ENCODE measurements around the gene PARG. TPM values are rescaled to one million over a fixed set of nuclear protein-coding genes. Genes with fewer than 3 reads are reported as not detected.

The PARG gene
- total and polyA plus RNA-seq, 9 of the 15 experiments (the other 6 are each of a cell fraction or from before 2014, with no cell fraction given), result 8.5 to 49.9 (median 28.8) TPM

DNA sequence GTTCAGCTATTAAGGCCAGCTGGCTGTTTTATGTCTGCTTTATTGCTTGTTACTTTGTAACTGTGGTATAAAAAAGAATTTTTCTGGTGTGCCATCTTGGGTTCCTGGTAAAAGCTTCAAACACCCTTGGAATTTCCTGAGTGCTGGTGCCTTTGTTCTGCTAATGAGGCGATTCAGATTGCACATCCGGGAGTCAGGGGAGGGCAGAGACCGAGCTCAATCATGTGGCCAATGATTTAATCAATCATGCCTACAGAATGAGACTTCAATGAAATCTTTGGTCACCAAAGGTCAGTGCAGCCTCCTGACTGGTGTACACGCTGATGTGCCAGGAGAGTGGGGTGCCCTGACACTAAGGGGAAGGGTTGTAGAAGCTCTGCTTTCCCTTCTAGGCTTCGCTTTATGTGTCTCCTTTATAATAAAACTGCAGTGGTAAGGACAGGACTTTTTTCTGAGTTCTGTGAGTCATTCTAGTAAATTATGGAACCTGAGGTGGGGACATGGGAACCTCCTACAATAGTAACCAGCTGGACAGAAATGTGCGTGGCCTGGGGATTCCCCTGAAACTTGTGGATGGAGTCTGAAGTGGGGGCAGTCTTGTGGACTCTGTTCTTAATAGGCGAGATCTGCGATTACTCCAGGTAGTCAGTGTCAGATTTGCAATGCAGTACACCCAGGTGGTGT, 110.3 kb downstream of the PARG start:
- Histone ChIP-seq H3K4me3 (no peak overlapping the region), H3K79me2 (ENCODE audit: control insufficient read depth, insufficient read depth, low read length) (no peaks in the 10 kb centered on the region), H3K9ac (ENCODE audit: insufficient read depth in 1 of 2, low read depth in 2 of 2, low read length in 2 of 2) (no peak overlapping the region), H3K27me3 (ENCODE audit: control insufficient read depth in 2 of 2, insufficient read depth in 2 of 2, low read length in 2 of 2) (no peaks in the 10 kb centered on the region), H3K36me3 (ENCODE audit: control insufficient read depth, insufficient read depth, low read length) (peaks cover 36% of the 10 kb centered on the region), H3K9me1 (ENCODE audit: control insufficient read depth, insufficient read depth, low read length) (no peaks in the 10 kb centered on the region), H3K4me2 (ENCODE audit: insufficient read depth, low read length) (no peak overlapping the region), H3K27ac (ENCODE audit: extremely low read depth, low read depth, low read length) (no peak overlapping the region), H4K20me1 (replicated peaks; ENCODE audit: control insufficient read depth, insufficient read depth, low read length) (no peaks in the 10 kb centered on the region), H2AFZ (ENCODE audit: low read depth, low read length) (no peak overlapping the region), H3K4me1 (replicated peaks in 1 of 2; ENCODE audit: control insufficient read depth in 2 of 2, insufficient read depth in 2 of 2, low read length in 2 of 2) (no peaks in the 10 kb centered on the region), H3K9me3 (replicated peaks; ENCODE audit: control insufficient read depth, insufficient read depth, low read depth, low read length) (no peaks in the 10 kb centered on the region)
- TF ChIP-seq FIP1L1 (IDR thresholded peaks at IDR 0.05; ENCODE audit: low read depth, low read length, poor library complexity, severe bottlenecking) (no peak), EHMT2 (IDR thresholded peaks at IDR 0.05) (no peak), FOXJ3 (CRISPR knock-in tag; IDR thresholded peaks at IDR 0.05) (no peak)
- 90% methylated on average over 8 of the region's 8 CpGs for WGBS (ENCODE audit: insufficient coverage, low coverage, missing lambda C conversion rate)
- ATAC-seq (no peak), DNase-seq (ENCODE audit: extremely low read depth in 1 of 4, low spot score in 3 of 4) (no peak), FAIRE-seq (no peak)
- no TSS peak for BruUV-seq (replicated peaks)
- ChIA-PET CTCF (ENCODE audit: low intra/inter-chr PET ratio) (no interaction called here), POLR2A (no interaction called here)
- in situ Hi-C loops (cut with MboI) (no loop called here), intact Hi-C loops (cut with micrococcal nuclease) (no loop called here)

DNA sequence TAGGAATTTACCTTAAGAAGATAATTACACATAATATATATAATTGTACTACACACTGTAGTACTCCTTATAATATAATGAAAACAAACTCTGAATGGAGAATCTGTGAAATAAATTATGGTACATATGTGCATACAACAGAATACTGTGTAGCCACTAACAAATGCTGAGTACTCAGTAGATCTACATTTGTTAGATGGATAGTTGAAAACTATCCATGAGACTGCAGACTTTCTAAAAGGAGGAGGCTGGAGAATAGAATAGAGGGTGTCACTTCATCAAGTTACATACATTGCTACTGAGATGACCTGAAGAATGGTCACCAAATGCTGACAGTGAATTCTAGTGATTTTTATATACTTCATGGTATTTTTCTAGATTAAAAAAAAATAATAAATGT, 111.0 kb downstream of the PARG start:
- H3K9ac ChIP-seq (ENCODE audit: insufficient read depth in 1 of 2, low read depth in 2 of 2, low read length in 2 of 2), result no peak overlapping the region
- H3K27me3 ChIP-seq (ENCODE audit: control insufficient read depth in 2 of 2, insufficient read depth in 2 of 2, low read length in 2 of 2), result no peaks in the 10 kb centered on the region
- no TSS peak for BruUV-seq (replicated peaks)
- H3K27ac ChIP-seq (ENCODE audit: extremely low read depth, low read depth, low read length), result no peak overlapping the region
- ChIA-PET CTCF (ENCODE audit: low intra/inter-chr PET ratio) (no interaction called here), POLR2A (no interaction called here)
- DNase-seq (ENCODE audit: extremely low read depth in 1 of 4, low spot score in 3 of 4) (no peak), ATAC-seq (no peak), FAIRE-seq (no peak)
- H3K9me1 ChIP-seq (ENCODE audit: control insufficient read depth, insufficient read depth, low read length), result no peaks in the 10 kb centered on the region
- intact Hi-C loops (cut with micrococcal nuclease), result no loop called here
- in situ Hi-C loops (cut with MboI), result no loop called here
- H3K79me2 ChIP-seq (ENCODE audit: control insufficient read depth, insufficient read depth, low read length), result no peaks in the 10 kb centered on the region
- H3K4me2 ChIP-seq (ENCODE audit: insufficient read depth, low read length), result no peak overlapping the region
- H3K9me3 ChIP-seq (replicated peaks; ENCODE audit: control insufficient read depth, insufficient read depth, low read depth, low read length), result no peaks in the 10 kb centered on the region
- no peaks in the 10 kb centered on the region for H3K4me1 ChIP-seq (replicated peaks in 1 of 2; ENCODE audit: control insufficient read depth in 2 of 2, insufficient read depth in 2 of 2, low read length in 2 of 2)
- no peaks in the 10 kb centered on the region for H4K20me1 ChIP-seq (replicated peaks; ENCODE audit: control insufficient read depth, insufficient read depth, low read length)
- TF ChIP-seq ZNF121 (CRISPR knock-in tag; conservative IDR thresholded peaks at IDR 0.05), result no peak
- TF ChIP-seq, protein P1, sequence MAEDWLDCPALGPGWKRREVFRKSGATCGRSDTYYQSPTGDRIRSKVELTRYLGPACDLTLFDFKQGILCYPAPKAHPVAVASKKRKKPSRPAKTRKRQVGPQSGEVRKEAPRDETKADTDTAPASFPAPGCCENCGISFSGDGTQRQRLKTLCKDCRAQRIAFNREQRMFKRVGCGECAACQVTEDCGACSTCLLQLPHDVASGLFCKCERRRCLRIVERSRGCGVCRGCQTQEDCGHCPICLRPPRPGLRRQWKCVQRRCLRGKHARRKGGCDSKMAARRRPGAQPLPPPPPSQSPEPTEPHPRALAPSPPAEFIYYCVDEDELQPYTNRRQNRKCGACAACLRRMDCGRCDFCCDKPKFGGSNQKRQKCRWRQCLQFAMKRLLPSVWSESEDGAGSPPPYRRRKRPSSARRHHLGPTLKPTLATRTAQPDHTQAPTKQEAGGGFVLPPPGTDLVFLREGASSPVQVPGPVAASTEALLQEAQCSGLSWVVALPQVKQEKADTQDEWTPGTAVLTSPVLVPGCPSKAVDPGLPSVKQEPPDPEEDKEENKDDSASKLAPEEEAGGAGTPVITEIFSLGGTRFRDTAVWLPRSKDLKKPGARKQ (CRISPR knock-in tag; IDR thresholded peaks at IDR 0.05), result no peak
- no peak for TF ChIP-seq ZNF76 (CRISPR knock-in tag; IDR thresholded peaks at IDR 0.05; ENCODE audit: borderline replicate concordance)
- no peak for TF ChIP-seq CHD4 (IDR thresholded peaks at IDR 0.05; ENCODE audit: insufficient read depth, insufficient replicate concordance, low read depth, low read length, poor library complexity, severe bottlenecking)
- no peak for TF ChIP-seq GABPB1 (CRISPR knock-in tag; IDR thresholded peaks at IDR 0.05)
- TF ChIP-seq ZNF212 (CRISPR knock-in tag; IDR thresholded peaks at IDR 0.05), result no peak
- TF ChIP-seq HIVEP1 (CRISPR knock-in tag; IDR thresholded peaks at IDR 0.05), result no peak
- H2AFZ ChIP-seq (ENCODE audit: low read depth, low read length), result no peak overlapping the region
- peaks cover 41% of the 10 kb centered on the region for H3K36me3 ChIP-seq (ENCODE audit: control insufficient read depth, insufficient read depth, low read length)
- no peak overlapping the region for H3K4me3 ChIP-seq

All from K562 (cell line).